Measurements from ENCODE around the gene RAB7A.
A peak's percentile ranks its signal among the peaks of the same experiment; 100 is the strongest.

RAB7A gene

DNA sequence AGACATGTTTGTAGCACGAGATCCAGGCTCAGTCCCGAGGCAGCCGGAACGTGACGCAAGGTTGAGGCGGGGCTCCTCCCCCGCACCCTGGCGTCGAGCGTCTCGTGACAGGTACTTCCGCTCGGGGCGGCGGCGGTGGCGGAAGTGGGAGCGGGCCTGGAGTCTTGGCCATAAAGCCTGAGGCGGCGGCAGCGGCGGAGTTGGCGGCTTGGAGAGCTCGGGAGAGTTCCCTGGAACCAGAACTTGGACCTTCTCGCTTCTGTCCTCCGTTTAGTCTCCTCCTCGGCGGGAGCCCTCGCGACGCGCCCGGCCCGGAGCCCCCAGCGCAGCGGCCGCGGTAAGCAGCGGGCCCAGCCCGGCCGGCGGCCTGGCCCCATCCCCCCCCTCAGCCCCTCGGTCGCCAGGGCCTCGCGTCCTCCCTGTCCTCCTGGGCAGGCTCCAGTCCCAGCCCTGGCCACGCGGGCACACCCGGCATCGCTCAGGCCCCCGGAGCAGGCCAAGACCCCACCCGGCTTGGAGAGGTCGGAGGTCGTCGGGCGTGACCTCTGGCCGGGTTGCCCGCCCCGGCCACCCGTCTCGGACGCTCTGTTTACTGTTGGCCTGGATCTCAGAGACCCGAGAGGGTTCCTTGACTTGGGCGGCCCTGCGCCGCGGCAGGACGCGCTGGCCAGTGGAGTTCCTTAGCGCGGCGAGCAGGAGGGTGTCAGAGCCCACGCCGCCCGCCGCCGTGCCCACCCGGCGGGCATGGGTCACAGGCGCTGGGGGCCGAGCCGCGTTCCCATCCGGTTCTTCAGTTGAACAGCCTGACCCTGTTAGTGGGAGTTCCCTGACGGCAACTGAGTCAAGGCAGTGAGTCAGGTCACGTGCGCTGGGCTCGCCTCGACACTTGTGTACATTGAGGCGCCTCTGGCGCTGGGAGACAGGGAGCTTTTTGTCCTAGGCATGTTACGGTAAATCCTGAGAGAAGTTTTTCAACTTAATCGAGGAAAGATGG is at the start of gene RAB7A:
RAB7A (plus strand) TSS at position 161 of the 994 bp plus-strand sequence. CDS start 69,185 bp downstream, outside the sequence.
- DNase-seq (ENCODE audit: low spot score): peak; percentile 99

DNA sequence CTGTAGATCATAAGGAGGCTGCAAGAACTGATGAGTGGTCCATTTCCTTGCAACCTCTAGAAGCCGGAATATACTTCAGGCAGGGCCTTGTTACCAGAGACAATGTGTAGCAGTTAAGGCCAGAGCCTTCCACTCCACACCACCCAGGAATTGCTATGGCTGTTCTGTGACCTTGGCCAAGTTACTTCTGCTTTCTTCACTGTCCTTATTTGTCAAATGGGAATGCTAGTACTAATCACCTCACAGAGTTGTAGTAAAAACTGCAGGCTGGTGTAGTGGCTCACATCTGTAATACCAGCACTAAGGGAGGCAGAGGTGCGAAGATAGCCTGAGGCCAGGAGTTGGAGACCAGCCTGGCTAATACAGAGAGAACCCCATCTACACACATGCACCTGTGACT is 46.6 kb upstream of the RAB7A start:
- DNase-seq (ENCODE audit: low spot score): no peak

DNA sequence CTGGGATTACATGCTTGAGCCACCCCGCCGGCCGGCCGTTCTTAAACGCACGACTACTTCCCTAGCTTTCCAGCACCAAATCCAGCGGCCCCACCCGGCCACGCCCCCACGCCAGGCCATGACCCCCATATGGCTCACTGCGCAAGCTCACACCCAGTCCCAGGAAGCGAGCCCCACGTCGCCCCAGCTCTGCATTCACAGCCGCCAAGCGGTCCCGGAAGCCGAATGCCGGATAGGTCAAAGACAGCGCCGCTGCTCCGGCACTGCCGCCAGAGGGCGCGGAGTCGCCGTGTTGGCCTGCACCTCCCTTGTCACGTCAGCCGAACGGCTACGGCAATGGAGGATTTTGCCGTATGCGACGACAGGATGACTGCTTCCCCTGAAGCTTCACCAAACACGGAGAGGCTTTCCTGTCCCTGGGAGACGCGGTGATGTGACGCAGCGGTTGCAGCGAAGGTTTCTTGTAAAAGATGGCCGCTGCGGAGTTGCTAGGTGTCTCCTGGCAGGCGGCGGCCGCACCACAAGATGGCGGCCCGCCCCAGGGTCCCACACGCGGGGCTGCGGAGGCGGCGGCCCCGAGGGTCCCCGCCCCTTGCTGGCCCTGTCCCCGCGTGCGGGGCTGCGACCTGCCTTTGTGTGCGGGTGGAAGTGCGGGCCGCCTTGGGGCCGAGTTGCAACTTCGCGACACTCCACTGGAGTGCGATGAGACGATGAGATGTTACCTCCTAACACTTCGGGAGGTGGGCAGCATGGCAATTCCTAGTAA is 45.2 kb upstream of the RAB7A start:
- DNase-seq (ENCODE audit: low spot score): peak; percentile 99

DNA sequence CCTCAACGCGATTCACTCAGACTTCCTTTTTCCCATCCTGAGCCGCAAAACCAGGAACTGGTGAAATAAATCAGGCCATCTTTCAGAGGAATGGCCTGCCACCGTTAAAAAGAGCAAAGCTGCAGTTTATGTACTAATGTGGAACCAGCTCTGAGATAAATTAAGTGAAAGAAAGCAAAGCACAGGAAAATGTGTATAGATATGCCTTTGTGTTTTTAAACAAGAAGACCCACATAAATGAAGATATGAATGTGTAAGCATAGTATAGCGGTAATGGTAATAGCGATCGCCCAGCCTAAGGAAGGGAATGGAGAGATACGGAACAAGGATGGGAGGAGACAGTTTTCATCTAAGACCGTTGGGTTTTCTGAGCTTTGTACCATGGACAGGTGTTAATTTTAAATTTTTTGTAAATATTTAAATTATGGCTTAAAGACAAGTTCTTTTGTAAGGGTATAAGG is 44.6 kb upstream of the RAB7A start:
- no peak for DNase-seq (ENCODE audit: low spot score)

DNA sequence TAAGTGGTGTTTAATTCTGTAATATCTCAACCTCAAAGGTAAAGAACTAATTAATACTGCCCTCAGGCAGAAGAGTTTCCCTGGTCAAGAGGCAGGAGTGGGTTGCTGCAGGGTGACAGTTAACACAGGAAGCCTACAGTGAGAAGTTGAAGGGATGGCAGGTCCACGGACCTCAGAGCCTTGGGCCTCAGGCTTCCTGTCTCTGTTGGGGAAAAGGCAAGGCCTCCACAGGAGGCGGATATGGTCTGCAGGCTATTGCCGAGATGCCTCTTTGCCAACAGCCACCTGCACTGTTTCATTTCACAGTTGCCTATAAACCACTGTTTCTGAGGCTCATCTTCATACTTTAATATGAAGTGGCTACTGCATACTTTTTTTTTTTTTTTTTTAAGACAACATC is 42.0 kb upstream of the RAB7A start:
- no peak for DNase-seq (ENCODE audit: low spot score)

DNA sequence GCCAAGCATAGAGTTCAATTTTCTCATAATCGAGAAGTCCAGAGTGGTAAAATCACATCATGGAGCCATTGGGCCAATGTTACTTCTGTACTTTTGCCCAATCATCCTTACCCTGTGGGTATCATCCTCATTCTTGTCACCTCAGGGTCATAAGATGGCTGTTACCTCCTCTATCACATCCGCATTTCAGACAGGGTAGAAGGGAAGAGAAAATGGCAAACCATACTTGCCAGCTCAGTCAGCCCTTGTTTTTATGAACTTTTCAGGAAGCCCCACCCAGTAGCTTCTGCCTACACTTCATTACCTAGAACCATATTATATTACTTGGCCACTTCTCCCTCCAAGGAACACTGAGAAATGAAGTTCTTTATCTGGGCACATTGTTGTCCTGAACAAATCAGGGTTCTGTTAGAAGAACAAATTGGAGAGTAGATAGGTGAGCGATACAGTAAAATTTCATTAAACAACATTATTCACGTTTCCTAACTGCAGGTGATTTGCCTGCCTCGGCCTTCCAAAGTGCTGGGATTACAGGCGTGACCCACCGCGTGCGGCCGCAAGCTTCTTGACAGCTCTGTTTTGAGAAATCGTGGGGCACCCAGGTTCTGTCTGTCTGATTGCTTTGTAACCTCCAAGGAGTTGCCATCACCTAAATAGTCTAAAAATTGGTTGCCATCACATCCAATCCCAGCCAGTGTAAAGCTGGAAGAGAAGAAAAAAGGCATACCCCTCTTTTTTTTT is 40.8 kb upstream of the RAB7A start:
- no peak for DNase-seq (ENCODE audit: low spot score)

DNA sequence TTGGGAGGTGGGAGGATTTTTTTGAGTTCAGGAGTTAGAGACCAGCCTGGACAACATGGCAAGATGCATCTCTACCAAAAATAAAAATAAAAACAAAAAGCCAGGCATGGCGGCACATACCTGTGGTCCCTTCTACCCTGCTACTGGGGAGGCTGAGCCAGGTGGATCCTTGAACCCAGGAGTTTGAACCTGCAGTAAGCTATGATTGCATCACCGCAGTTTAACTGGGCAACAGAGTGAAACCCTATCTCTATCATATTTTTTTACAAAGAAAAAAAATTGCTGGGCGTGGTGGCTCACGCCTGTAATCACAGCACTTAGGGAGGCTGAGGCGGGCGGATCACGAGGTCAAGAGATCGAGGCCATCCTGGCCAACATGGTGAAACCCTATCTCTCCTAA is 39.5 kb upstream of the RAB7A start:
- DNase-seq (ENCODE audit: low spot score): no peak

DNA sequence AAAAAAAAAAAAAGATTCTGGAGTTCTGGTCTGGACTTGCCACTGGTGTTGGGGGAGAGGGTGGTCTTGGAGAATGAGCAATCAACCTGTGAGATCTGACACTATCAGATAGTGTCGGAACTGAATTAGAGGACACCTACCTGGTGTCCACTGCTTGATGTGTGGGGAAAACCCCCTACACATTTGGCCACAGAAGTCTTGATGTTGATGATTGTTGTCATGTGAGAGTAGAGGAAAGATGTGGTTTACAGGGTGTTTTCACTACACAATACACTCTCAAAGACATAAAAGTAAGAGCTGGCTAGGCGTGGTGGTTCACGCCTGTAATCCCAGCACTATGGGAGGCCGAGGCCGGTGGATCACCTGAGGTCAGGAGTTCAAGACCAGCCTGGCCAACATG is 36.9 kb upstream of the RAB7A start:
- no peak for DNase-seq (ENCODE audit: low spot score)

DNA sequence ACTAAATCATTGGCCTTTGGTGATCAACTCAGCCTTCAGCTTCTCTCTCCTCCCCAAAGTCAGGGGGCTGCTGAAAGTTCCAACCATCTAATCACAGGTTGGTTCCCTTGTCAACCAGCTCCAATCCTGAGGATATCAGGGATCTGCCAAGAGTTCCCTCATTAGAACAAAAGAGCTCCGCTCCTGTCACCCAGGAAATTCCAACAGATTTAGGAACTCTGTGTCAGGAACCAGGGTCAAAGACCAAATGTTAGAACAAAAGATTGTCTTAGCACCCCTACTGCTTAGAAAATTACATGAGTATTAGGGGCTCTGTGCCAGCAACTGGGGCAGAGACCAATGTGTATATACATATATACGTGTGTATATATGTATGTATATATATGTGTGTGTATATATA is 32.3 kb upstream of the RAB7A start:
- DNase-seq (ENCODE audit: low spot score): no peak

DNA sequence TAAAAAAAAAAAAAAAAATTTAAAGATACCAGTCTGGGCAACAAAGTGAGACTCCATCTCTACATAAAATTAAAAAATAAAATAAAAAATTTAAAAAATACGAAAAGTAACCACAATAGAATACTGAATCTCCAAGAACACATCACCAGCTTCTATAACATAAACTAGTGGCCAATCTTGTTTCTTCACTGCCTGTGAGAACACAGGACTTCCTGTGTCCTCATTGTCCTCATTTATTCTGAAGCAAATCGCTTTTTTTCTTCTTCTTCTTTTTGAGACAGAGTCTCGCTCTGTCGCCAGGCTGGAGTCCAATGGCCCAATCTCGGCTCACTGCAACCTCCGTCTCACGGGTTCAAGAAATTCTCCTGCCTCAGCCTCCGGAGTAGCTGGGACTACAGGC is 28.6 kb upstream of the RAB7A start:
- DNase-seq (ENCODE audit: low spot score): no peak

DNA sequence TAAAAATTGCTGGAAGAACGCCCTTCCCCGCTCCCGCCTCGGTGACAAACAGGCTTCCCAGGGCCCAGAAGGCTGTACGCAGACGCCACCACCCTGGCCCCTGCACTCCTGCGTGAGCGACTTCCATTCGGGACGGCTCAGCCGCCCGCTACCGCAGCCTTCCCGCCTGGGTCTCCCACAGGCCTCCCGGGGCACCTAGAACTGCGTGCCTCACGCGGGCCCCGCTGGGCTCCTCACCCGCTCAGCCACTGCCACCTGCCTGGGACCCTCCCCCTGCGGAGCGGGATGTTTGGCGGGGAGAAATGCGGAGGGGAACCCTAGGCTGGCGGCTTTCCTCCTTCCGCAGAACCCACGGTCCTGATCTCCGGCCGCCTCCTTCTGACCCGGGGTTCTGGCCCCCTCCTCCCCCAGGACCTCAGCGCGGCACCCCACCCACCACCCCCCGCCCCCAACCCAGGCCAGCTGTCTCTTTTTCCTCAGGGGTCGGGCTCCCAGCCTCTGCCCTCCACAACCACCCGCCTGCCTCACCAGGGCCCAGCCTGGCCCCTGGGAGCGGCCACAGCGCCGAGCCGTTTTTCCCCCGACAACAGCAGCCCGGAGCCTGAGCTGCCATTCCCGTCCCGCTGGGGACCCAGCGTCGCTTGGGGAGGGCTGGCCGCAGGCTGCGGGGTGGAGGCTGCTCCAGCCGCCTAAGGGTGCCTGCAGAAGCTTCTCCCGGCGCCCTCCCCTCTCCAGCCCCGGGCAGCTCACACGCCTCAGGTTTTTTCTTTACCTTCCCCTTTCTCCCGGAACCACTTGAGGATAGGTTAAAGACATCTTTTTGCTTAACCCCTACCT is 27.6 kb upstream of the RAB7A start:
- no peak for DNase-seq (ENCODE audit: low spot score)

DNA sequence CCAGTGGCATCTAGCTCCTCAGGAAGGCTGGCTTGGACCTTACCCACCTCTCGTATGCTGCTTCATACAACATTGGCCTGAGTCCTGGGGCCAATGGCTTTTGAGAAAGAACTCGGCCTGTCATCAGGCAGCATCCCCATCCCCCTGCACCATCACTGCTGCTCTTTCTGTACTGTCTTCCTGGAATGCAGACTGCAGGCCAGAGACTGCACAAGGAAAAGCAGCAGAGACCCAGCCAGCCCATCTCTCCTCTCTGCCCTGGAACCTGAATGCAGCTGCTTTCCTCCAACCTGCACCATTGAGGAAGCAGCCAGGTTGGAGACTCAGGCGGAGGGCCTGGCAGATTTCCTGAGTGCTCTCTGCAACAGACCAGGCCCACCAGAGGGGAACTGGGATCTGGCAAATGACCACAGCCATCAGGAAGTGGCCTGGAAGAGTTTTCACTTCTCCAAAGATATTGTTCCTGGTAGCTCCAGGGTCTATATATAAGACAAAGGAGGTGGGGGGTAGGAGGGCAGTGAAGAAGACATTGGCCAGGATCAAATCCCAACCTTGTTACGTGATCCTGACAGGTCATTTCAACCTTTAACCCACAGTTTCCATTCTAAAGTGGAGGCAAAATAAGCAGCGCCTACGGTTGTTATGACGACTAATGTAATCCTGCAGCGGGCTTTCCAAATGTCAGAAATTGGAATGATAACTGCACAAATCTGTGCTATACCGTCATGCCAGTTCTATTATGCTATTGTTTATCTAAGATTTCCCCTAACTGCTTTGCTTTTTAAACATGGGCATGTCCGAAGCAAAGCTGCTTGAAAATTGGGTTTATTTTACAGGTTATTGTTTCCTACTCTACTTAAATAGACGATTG is 24.4 kb upstream of the RAB7A start:
- no peak for DNase-seq (ENCODE audit: low spot score)

DNA sequence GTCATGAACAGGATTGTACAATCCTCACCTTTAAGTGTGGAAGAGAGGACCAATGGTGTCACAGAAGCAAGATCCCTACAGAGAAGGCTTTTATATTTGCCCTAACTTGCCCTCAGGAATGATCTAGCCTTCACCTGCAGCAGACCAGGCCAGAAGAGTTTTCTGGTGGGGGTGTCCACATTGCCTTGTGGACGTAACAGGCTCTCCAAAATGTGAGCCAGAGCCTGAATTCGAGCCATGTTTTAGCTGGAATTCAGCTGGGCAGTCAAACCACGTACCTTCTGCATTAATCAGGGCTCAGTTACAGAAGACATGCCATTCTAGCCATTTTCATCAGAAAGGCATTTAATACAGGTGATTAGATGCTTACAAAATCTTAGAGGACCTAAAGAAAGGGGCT is 23.6 kb upstream of the RAB7A start:
- no peak for DNase-seq (ENCODE audit: low spot score)

DNA sequence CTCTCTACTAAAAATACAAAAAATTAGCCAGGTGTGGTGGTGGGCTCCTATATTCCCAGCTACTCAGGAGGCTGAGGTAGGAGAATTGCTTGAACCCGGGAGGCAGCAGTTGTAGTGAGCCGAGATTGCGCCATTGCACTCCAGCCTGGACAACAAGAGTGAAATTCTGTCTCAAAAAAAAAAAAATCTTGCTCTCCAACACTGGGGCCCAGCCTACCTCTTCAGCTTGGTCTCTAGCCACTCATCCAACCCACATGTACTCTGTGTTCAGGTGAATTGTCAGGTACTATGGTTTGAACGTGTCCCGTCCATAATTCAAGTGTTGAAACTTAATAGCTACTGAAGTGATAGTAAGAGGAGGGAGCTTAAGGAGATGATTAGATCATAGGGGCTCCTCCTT is 22.4 kb upstream of the RAB7A start:
- no peak for DNase-seq (ENCODE audit: low spot score)

DNA sequence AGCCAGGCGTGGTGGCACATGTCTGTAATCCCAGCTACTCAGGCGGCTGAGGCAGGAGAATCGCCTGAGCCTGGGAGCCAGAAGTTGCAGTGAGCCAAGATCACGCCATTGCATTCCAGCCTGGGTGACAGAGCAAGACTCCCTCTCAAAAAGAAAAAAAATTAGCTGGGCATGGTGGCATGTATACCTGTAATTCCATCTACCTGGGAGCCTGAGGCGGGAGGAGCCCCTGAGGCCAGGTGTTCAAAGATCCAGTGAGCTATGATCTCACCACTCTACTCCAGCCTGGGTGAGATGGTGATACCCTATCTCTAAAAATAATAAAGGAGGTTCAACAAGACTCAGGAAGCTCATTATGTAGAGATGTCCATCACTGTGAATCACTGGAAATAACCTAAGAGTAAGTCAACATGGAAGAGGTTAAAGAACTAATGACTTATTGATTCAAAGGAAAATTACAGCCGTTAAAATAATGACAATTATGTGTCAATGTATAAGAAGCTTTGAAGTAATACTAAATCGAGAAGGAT is 19.8 kb upstream of the RAB7A start:
- no peak for DNase-seq (ENCODE audit: low spot score)

DNA sequence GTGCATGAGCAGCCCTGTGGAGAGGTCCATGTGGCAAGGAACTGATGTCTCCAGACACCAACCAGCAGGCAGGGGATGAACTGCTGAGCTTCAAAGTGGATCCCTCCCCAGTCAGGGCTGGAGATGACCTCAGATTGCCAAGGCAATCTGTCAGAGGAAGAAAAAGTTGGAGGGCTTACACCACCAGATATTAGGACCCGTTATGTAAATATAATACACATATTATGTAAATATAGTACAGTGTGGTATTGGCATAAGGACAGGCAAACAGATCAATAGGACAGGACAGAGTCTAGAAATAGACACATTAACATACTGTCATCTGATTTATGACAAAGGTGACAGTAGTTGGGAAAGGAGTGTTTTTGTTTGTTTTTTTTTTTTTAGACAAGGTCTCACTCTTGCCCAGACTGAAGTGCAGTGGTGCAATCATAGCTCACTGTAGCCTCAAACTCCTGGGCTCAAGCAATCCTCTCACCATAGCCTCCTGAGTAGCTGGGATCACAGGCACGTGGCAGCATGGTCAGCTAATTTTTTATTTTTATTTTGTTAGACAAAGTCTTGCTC is 18.0 kb upstream of the RAB7A start:
- DNase-seq (ENCODE audit: low spot score): no peak

DNA sequence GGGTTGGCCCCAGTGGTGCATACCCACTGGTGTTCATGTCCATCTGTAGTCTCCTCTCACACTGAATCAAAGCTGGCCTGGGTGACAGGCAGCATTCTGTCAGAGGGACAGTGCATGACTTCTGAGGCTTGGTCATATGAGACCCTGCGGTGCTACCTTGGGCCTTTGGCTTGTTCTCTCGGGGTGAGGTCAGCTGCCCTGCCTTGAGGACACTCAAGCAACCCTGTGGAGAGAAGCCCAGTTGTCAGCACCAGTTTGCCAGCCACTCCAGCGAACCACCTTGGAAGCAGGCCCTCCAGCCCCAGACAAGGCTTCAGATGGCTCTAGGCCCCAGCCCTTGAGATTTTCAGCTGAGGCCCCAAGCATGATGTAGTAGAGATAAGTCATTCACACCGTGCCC is 16.9 kb upstream of the RAB7A start:
- no peak for DNase-seq (ENCODE audit: low spot score)

DNA sequence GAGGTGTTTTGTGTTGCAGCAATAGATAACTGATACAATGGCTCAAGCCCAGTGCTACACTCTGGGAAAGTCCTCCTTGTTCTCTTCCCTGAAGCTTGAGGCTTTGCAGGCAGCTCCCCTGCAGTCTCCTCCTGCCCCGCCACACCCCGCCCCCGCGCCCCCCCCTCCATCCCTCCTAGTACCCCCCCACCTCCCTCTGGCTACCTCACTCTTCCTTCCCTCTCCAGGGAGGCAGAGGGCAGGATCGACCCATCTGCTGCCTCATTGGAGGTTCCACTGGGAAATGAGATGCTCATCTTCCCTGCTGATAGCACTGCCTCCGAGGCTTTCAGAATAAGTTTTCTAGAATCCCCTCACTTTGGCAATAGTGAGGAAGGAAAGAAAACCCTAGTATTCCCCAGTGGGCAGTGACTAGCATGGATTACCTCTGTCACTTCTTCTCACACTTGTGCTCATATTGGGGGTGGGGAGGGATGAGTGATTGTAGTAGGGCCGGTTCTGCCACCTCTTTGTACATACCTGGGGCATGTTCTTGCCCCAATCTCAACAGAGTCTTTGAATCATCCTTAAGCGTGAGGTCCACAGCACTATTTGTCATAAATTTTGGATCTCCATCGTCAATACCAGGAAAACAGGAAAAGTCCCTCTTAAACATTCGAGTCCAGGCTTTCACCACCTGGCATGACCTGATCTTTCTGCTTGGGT is 16.3 kb upstream of the RAB7A start:
- DNase-seq (ENCODE audit: low spot score): no peak

DNA sequence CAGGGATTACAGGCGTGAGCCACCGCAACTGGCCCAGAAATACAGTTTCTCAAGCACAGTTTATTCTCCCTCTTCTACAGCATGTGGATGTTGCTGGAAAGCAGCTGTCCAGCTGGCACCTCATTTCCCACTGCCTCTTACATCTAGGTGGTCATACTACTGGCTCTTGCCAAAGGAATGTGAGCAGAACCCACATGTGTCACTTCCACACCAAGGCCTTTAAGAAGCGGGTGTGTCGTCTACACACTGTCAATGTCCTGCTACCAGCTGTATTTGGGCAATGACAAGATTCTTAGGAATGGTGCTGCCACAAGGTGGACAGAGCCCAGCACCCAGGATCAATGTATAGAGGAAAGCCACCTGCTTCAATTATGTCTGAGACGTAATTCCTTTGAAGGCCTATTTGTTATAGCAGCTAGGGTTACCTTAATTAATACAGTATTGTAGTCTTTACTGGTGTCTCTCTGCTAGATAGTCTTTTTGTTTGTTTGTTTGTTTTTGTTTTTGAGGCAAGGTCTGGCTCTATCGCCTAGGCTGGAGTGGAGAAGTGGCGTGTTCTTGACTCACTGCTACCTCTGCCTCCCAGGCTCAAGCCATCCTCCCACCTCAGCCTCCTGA is 15.1 kb upstream of the RAB7A start:
- DNase-seq (ENCODE audit: low spot score): no peak

All from COLO829 (cell line).